MM.1S (cell line): ENCODE data around the gene NXPE1.
A peak's percentile ranks its signal among the peaks of the same experiment; 100 is the strongest.

Source experiments
- DNase-seq: peaks from one replicate; pipeline ENCODE4 v3.0.0-alpha.2; 2015
- H2AFZ ChIP-seq: fragments of 300-600 bp; sonication (generic); 2 replicates; pipeline ENCODE4 v1.6.0; 2016; ENCODE audit warnings: antibody characterized with exemption, low read length
- H3F3A ChIP-seq: fragments of 300-600 bp; sonication (generic); 2 replicates; pipeline ENCODE4 v1.6.1; 2016; ENCODE audit warnings: mild to moderate bottlenecking, antibody characterized with exemption, low read length, moderate library complexity, mixed read lengths; ENCODE audit not compliant: insufficient read depth
- H3K27ac ChIP-seq: fragments of 300-600 bp; sonication (generic); 2 replicates; pipeline ENCODE4 v1.5.1; 2016; ENCODE audit warnings: mild to moderate bottlenecking, low read length
- H3K27me3 ChIP-seq: fragments of 300-600 bp; sonication (generic); replicated peaks from 2 replicates; pipeline ENCODE4 v1.6.0; 2016; ENCODE audit warnings: low read length; ENCODE audit not compliant: insufficient read depth
- H3K36me3 ChIP-seq: fragments of 300-600 bp; sonication (generic); replicated peaks from 2 replicates; pipeline ENCODE4 v1.6.1; 2016; ENCODE audit warnings: mild to moderate bottlenecking, low read length, mixed read lengths; ENCODE audit not compliant: insufficient read depth
- H3K4me1 ChIP-seq: fragments of 300-600 bp; sonication (generic); 2 replicates; pipeline ENCODE4 v1.6.1; 2016; ENCODE audit warnings: low read length, mixed read lengths
- H3K4me2 ChIP-seq: fragments of 300-600 bp; sonication (generic); 2 replicates; pipeline ENCODE4 v1.6.0; 2016; ENCODE audit warnings: low read depth, low read length
- H3K4me3 ChIP-seq: fragments of 300-600 bp; sonication (generic); 2 replicates; pipeline ENCODE4 v1.5.1; 2016; ENCODE audit warnings: low read length, mixed read lengths
- H3K79me2 ChIP-seq: fragments of 300-600 bp; sonication (generic); 2 replicates; pipeline ENCODE4 v1.6.1; 2016; ENCODE audit warnings: mixed run types, low read length, mixed read lengths
- H3K9ac ChIP-seq: fragments of 300-600 bp; sonication (generic); 2 replicates; pipeline ENCODE4 v1.6.1; 2016; ENCODE audit warnings: low read length, mixed read lengths
- H3K9me2 ChIP-seq: fragments of 300-600 bp; sonication (generic); replicated peaks from 2 replicates; pipeline ENCODE4 v1.6.1; 2016; ENCODE audit warnings: mild to moderate bottlenecking, low read length, mixed read lengths; ENCODE audit not compliant: insufficient read depth
- H3K9me3 ChIP-seq: fragments of 300-600 bp; sonication (generic); replicated peaks from 2 replicates; pipeline ENCODE4 v1.6.1; 2016; ENCODE audit warnings: mild to moderate bottlenecking, low read length, mixed read lengths; ENCODE audit not compliant: insufficient read depth
- H4K20me1 ChIP-seq: fragments of 300-600 bp; sonication (generic); 2 replicates; pipeline ENCODE4 v1.6.1; 2016; ENCODE audit warnings: mild to moderate bottlenecking, low read length, moderate library complexity, mixed read lengths; ENCODE audit not compliant: insufficient read depth
- CTCF ChIP-seq: fragments of 300-600 bp; sonication (generic); IDR thresholded peaks from 2 replicates; pipeline ENCODE4 v1.5.1; 2016; ENCODE audit warnings: antibody characterized with exemption, low read length, mixed read lengths
- EZH2 ChIP-seq: fragments of 300-600 bp; sonication (generic); optimal IDR thresholded peaks from 2 replicates; pipeline ENCODE3; 2017; ENCODE audit warnings: low read depth, mild to moderate bottlenecking, antibody characterized with exemption, low read length, mixed read lengths
- EZH2phosphoT487 ChIP-seq: fragments of 300-600 bp; sonication (generic); IDR thresholded peaks from 2 replicates; pipeline ENCODE4 v1.6.1; 2018; ENCODE audit warnings: antibody characterized with exemption, low read length

Gene NXPE1

GRCh38 chr11:114586797-114587196, 27.1 kb upstream of the NXPE1 start:
- Histone ChIP-seq H3K79me2 (no peaks in the 10 kb centered on the region), H3K36me3 (no peaks in the 10 kb centered on the region), H3K4me3 (no peak overlapping the region), H3K27ac (no peak overlapping the region), H3F3A (no peaks in the 10 kb centered on the region), H3K27me3 (no peaks in the 10 kb centered on the region), H2AFZ (no peak overlapping the region), H3K9me2 (no peaks in the 10 kb centered on the region), H3K9me3 (no peaks in the 10 kb centered on the region), H4K20me1 (no peaks in the 10 kb centered on the region), H3K4me2 (no peak overlapping the region), H3K9ac (no peak overlapping the region), H3K4me1 (no peaks in the 10 kb centered on the region)
- DNase-seq = no peak
- peak; percentile 21 for TF ChIP-seq CTCF
- TF ChIP-seq EZH2 = no peak
- TF ChIP-seq EZH2phosphoT487 = no peak

- H3K36me3 ChIP-seq = no peaks in the 10 kb centered on the region
- H3K9ac ChIP-seq = no peak overlapping the region
- no peak overlapping the region for H3K4me3 ChIP-seq
- TF ChIP-seq EZH2phosphoT487 (no peak), EZH2 (no peak), CTCF (no peak)
- H3K4me1 ChIP-seq = no peaks in the 10 kb centered on the region
- DNase-seq = no peak
- H3K9me3 ChIP-seq = no peaks in the 10 kb centered on the region
- H3K79me2 ChIP-seq = no peaks in the 10 kb centered on the region
- no peak overlapping the region for H3K27ac ChIP-seq
- no peaks in the 10 kb centered on the region for H3K27me3 ChIP-seq
- no peaks in the 10 kb centered on the region for H4K20me1 ChIP-seq
- H2AFZ ChIP-seq = no peak overlapping the region
- no peak overlapping the region for H3K4me2 ChIP-seq
- no peaks in the 10 kb centered on the region for H3K9me2 ChIP-seq
- H3F3A ChIP-seq = no peaks in the 10 kb centered on the region
Observed at GRCh38 chr11:114571712-114572111, 12.0 kb upstream of the NXPE1 start.

GRCh38 chr11:114569801-114570200, 10.1 kb upstream of the NXPE1 start:
- H3K9ac ChIP-seq = no peak overlapping the region

More at GRCh38 chr11:114569801-114570200, 10.1 kb upstream of the NXPE1 start:
- Histone ChIP-seq H3K79me2 (no peaks in the 10 kb centered on the region), H4K20me1 (no peaks in the 10 kb centered on the region), H3K4me2 (no peak overlapping the region), H3K9me3 (no peaks in the 10 kb centered on the region), H2AFZ (no peak overlapping the region), H3K27ac (no peak overlapping the region), H3F3A (no peaks in the 10 kb centered on the region), H3K4me3 (no peak overlapping the region), H3K36me3 (no peaks in the 10 kb centered on the region), H3K4me1 (no peaks in the 10 kb centered on the region), H3K27me3 (no peaks in the 10 kb centered on the region), H3K9me2 (no peaks in the 10 kb centered on the region)
- TF ChIP-seq EZH2 = no peak
- TF ChIP-seq EZH2phosphoT487 = no peak
- TF ChIP-seq CTCF = no peak
- DNase-seq = no peak
